Spleen (tissue), 11 donors: ENCODE results near the gene PMCH. TPM values are rescaled to one million over a fixed set of nuclear protein-coding genes. Genes with fewer than 3 reads are reported as not detected.

Experiments
- DNase-seq: peaks from one replicate; pipeline ENCODE4 v3.0.0-alpha.2; 2020
- H3K27ac ChIP-seq, 8 donors: fragments of 200-600 bp; sonication (generic) in 7 of 8; 1 replicate in 4 of 8; 2 replicates in 4 of 8; pipeline versions ENCODE4 v1.5.0 to v1.8.0; 2016 to 2021; ENCODE audit warnings: inconsistent platforms in 4 of 8, mild to moderate bottlenecking in 4 of 8, moderate library complexity in 1 of 8
- H3K27me3 ChIP-seq, 7 donors: fragments of 200-600 bp; sonication (generic) in 6 of 7; replicated peaks in 1 of 7; 1 replicate in 4 of 7; 2 replicates in 3 of 7; pipeline versions ENCODE4 v1.5.0 to v1.8.0; 2016 to 2021; ENCODE audit warnings: inconsistent platforms in 3 of 7, mild to moderate bottlenecking in 1 of 7
- H3K36me3 ChIP-seq, 6 donors: fragments of 200-600 bp; sonication (generic) in 5 of 6; 1 replicate in 4 of 6; 2 replicates in 2 of 6; pipeline versions ENCODE4 v1.5.0 to v1.8.0; 2016 to 2021; ENCODE audit warnings: inconsistent platforms in 2 of 6
- H3K4me1 ChIP-seq, 6 donors: fragments of 200-600 bp; sonication (generic) in 5 of 6; 1 replicate in 3 of 6; 2 replicates in 3 of 6; pipeline versions ENCODE4 v1.5.0 to v1.8.0; 2016 to 2021; ENCODE audit warnings: inconsistent platforms in 3 of 6
- H3K4me3 ChIP-seq, 8 donors: fragments of 200-600 bp; sonication (generic) in 7 of 8; 1 replicate in 4 of 8; 2 replicates in 4 of 8; pipeline versions ENCODE4 v1.5.0 to v1.8.0; 2016 to 2021; ENCODE audit warnings: inconsistent platforms in 4 of 8, mild to moderate bottlenecking in 4 of 8, moderate library complexity in 2 of 8
- H3K9me3 ChIP-seq, 8 donors: fragments of 200-600 bp; sonication (generic) in 7 of 8; 1 replicate in 4 of 8; 2 replicates in 4 of 8; pipeline versions ENCODE4 v1.5.0 to v1.8.0; 2016 to 2021; ENCODE audit warnings: inconsistent platforms in 4 of 8
- CTCF ChIP-seq, 11 experiments: fragments of 200-600 bp in 7 of 11; fragments of 450-650 bp in 4 of 11; sonication (generic) in 4 of 11; IDR thresholded peaks in 8 of 11; conservative IDR thresholded peaks in 3 of 11; 1 replicate in 7 of 11; 2 replicates in 4 of 11; pipeline versions ENCODE4 v1.4.0 to v1.8.0; 2016 to 2021; ENCODE audit warnings: antibody characterized with exemption in 11 of 11, inconsistent platforms in 4 of 11, mild to moderate bottlenecking in 1 of 11
- POLR2A ChIP-seq, 3 donors: fragments of 450-650 bp; IDR thresholded peaks; one replicate each; pipeline ENCODE4 v1.5.1; 2017; ENCODE audit warnings: antibody characterized with exemption in 3 of 3, mild to moderate bottlenecking in 1 of 3
- POLR2AphosphoS5 ChIP-seq, 3 donors: sonication (generic); formaldehyde crosslinking; IDR thresholded peaks; one replicate each; pipeline ENCODE4 v1.5.1; 2017; ENCODE audit warnings: antibody characterized with exemption in 3 of 3
- WGBS, 5 donors: extraction: QIAGEN DNeasy Blood & Tissue Kit in 3 of 5; methylation state at CpG; one replicate each; pipeline versions ENCODE4 v1.1.5 to v1.1.7; 2013 to 2018; 5-methylcytosine and 5-hydroxymethylcytosine counted together
- intact Hi-C: fragments of 100-400 bp; cut with DNase I; formaldehyde crosslinking; loops from one replicate; pipeline ENCODE4 v1.15.0; 2023; ENCODE audit warnings: low total_unique reads
- polyA plus RNA-seq, 3 donors: library from polyadenylated mRNA; stranded (reverse); fragments of 200-250 nt; gene quantifications; one replicate each; pipeline ENCODE4 v1.2.1, GENCODE V29; 2013
- total RNA-seq, 7 donors: library from RNA; depleted of rRNA in 3 of 7; stranded (reverse); fragments of >200 nt in 3 of 7; fragmentation: NEBNext Ultra II Directional in 4 of 7; extraction: Animal tissue kit (Norgen Biotek cat#: 25700) in 4 of 7; gene quantifications; one replicate each; pipeline versions ENCODE4 v1.1.0 to v1.2.1, GENCODE V29; 2016 to 2021
- donor health status: healthy with polysubstance abuse.
- donor health status: DM: no; HTN: no; CAD: no; lungs with moderate emphysema.
- donor health status: DM: no; HTN: no; CAD: no.
- donor health status: Bipolar disorder and iron deficiency.
- donor health status: healthy.
- donor health status: DM: no; HTN: no; CAD: no.
- donor health status: DM: yes; HTN: yes; CAD: no.

Gene PMCH
- total and polyA plus RNA-seq, 10 donors: 0.17 to 2.4 (median 0.64) TPM; not detected in 6

GRCh38 chr12:102182635-102183034 is 15.0 kb downstream of the PMCH start:
- no peak for DNase-seq
- intact Hi-C loops: no loop called here
- H3K27ac ChIP-seq: no peak overlapping the region
- H3K9me3 ChIP-seq: no peaks in the 10 kb centered on the region
- H3K4me3 ChIP-seq: no peak overlapping the region
- no peak for TF ChIP-seq POLR2AphosphoS5 (IDR thresholded peaks at IDR 0.05)
- TF ChIP-seq POLR2A (IDR thresholded peaks at IDR 0.05): no peak
- no peak for TF ChIP-seq CTCF (IDR thresholded peaks at IDR 0.05 in 8 of 11, conservative IDR thresholded peaks at IDR 0.05 in 3 of 11)
- no peaks in the 10 kb centered on the region for H3K27me3 ChIP-seq
- no peaks in the 10 kb centered on the region for H3K4me1 ChIP-seq
- 36 to 59% (median 46%) methylated on average over 2 of the region's 2 CpGs for WGBS, 5 donors
- H3K36me3 ChIP-seq: peaks cover 0 to 8% (median 0%) of the 10 kb centered on the region in 6 donors

GRCh38 chr12:102174761-102175160 is 22.9 kb downstream of the PMCH start:
- H3K27ac ChIP-seq: no peak overlapping the region

GRCh38 chr12:102174117-102174516 is 23.5 kb downstream of the PMCH start:
- 74 to 90% (median 89%) methylated on average over 2 of the region's 2 CpGs for WGBS, 5 donors
- TF ChIP-seq POLR2A (IDR thresholded peaks at IDR 0.05) (no peak), CTCF (IDR thresholded peaks at IDR 0.05 in 8 of 11, conservative IDR thresholded peaks at IDR 0.05 in 3 of 11) (no peak), POLR2AphosphoS5 (IDR thresholded peaks at IDR 0.05) (no peak)
- intact Hi-C loops: no loop called here
- H3K27me3 ChIP-seq: no peaks in the 10 kb centered on the region
- H3K4me3 ChIP-seq: no peak overlapping the region
- H3K36me3 ChIP-seq: no peaks in the 10 kb centered on the region
- no peaks in the 10 kb centered on the region for H3K9me3 ChIP-seq
- DNase-seq: no peak
- no peak overlapping the region for H3K27ac ChIP-seq
- H3K4me1 ChIP-seq: no peaks in the 10 kb centered on the region

More at GRCh38 chr12:102174761-102175160, 22.9 kb downstream of the PMCH start:
- H3K27me3 ChIP-seq: no peaks in the 10 kb centered on the region
- DNase-seq: no peak
- H3K36me3 ChIP-seq: peaks cover 0 to 4% (median 0%) of the 10 kb centered on the region in 6 donors
- no peak for TF ChIP-seq POLR2A (IDR thresholded peaks at IDR 0.05)
- TF ChIP-seq POLR2AphosphoS5 (IDR thresholded peaks at IDR 0.05): no peak
- TF ChIP-seq CTCF (IDR thresholded peaks at IDR 0.05 in 8 of 11, conservative IDR thresholded peaks at IDR 0.05 in 3 of 11): no peak
- no peaks in the 10 kb centered on the region for H3K9me3 ChIP-seq
- intact Hi-C loops: no loop called here
- H3K4me1 ChIP-seq: no peaks in the 10 kb centered on the region
- H3K4me3 ChIP-seq: no peak overlapping the region
- 64 to 83% (median 77%) methylated on average over 2 of the region's 2 CpGs for WGBS, 5 donors

- Histone ChIP-seq H3K4me3 (no peak overlapping the region), H3K27ac (no peak overlapping the region), H3K27me3 (no peaks in the 10 kb centered on the region), H3K4me1 (no peaks in the 10 kb centered on the region), H3K36me3 (no peaks in the 10 kb centered on the region), H3K9me3 (no peaks in the 10 kb centered on the region)
- DNase-seq: no peak
- TF ChIP-seq POLR2AphosphoS5 (IDR thresholded peaks at IDR 0.05) (no peak), CTCF (IDR thresholded peaks at IDR 0.05 in 8 of 11, conservative IDR thresholded peaks at IDR 0.05 in 3 of 11) (no peak), POLR2A (IDR thresholded peaks at IDR 0.05) (no peak)
- intact Hi-C loops: no loop called here
Measured at GRCh38 chr12:102172436-102172835, 25.2 kb downstream of the PMCH start.
